ENCODE measurements around the gene MYH14. TPM values are rescaled to one million over a fixed set of nuclear protein-coding genes. Genes with fewer than 3 reads are reported as not detected.
A peak's percentile ranks its signal among the peaks of the same experiment; 100 is the strongest.

Gene MYH14
- not detected for total RNA-seq

DNA sequence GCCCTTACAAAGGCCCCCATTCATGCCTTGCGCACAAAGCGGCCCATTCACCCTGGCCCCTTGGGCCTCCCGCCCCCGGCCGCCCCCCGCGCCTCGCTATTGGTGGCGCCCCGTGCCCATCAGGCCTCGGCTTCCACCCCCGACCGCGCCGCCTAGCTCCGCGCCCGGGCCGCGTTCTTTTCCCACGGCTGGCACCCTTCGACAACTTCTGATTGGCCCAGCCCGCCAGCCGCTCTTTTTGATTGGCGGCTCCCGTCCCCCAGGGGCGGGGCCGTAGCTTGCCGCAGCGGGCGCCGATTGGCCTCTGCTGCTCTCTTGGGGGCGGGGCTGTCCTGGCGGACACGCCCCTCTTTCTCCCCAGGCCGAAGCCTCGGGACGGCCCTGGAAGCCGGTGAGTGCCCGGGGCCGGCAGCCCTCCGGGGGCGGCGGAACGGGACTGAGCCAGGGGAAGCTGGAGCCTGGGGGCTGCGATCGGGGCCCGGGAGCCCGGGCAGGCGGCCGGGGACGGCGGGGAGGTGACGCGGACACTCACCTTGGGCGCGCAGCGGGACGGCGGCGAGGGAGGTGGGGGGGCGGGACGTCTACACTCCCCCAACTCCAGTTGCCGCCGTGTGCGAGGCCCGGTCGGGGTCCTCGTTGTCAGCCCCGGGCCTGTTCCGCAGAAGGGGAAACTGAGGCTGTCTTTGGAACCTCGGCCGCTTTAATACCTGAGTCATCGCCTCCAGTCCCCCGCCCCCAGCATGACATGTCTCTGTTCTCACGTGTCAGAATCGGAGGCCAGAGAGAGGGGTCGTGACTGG, at the start of gene MYH14:
MYH14 (plus strand) TSS at position 342 of the 800 bp plus-strand sequence. CDS start 6,744 bp downstream, outside the sequence.
- no peaks in the 10 kb centered on the region for H3K4me1 Mint-ChIP-seq
- H3K36me3 Mint-ChIP-seq (ENCODE audit: low read depth): no peaks in the 10 kb centered on the region
- POLR2A ChIA-PET: no interaction called here
- DNase-seq (peak; percentile 42), ATAC-seq (peak; percentile 53)
- no peak within 1 kb of the TSS for H3K4me3 Mint-ChIP-seq
- CTCF ChIA-PET: no interaction called here
- H3K27ac Mint-ChIP-seq: no peak within 1 kb of the TSS
- H3K9me3 Mint-ChIP-seq (ENCODE audit: low read depth): no peaks in the 10 kb centered on the region
- peaks cover 48% of the 10 kb centered on the region for H3K27me3 Mint-ChIP-seq
- intact Hi-C loops (cut with DNase I, micrococcal nuclease): no loop called here

DNA sequence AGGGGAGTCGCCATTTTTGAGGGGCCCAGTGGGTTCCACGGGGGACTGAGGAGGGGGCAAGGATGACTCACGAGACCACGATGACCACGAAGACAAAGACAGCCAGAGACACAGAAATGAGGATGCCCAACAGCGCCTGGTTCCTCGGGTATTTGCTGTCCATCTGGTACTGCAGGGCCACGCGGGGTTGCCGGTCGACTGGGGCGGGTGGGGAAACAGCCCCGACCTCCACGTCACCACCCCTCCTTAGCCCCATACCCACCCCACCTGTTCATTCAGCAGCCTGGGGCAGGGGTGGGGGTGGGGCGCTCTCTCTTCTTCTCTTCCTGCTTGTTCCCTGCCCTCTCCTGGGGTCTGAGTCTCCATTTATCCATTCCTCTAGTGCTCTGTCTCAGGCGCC, 48.9 kb upstream of the MYH14 start:
- ChIA-PET CTCF (no interaction called here), POLR2A (no interaction called here)
- H3K36me3 Mint-ChIP-seq (ENCODE audit: low read depth): no peaks in the 10 kb centered on the region
- DNase-seq (no peak), ATAC-seq (no peak)
- no peak overlapping the region for H3K27ac Mint-ChIP-seq
- peaks cover 9% of the 10 kb centered on the region for H3K9me3 Mint-ChIP-seq (ENCODE audit: low read depth)
- peaks cover 20% of the 10 kb centered on the region for H3K27me3 Mint-ChIP-seq
- H3K4me3 Mint-ChIP-seq: no peak overlapping the region
- intact Hi-C loops (cut with DNase I, micrococcal nuclease): no loop called here
- H3K4me1 Mint-ChIP-seq: no peaks in the 10 kb centered on the region

DNA sequence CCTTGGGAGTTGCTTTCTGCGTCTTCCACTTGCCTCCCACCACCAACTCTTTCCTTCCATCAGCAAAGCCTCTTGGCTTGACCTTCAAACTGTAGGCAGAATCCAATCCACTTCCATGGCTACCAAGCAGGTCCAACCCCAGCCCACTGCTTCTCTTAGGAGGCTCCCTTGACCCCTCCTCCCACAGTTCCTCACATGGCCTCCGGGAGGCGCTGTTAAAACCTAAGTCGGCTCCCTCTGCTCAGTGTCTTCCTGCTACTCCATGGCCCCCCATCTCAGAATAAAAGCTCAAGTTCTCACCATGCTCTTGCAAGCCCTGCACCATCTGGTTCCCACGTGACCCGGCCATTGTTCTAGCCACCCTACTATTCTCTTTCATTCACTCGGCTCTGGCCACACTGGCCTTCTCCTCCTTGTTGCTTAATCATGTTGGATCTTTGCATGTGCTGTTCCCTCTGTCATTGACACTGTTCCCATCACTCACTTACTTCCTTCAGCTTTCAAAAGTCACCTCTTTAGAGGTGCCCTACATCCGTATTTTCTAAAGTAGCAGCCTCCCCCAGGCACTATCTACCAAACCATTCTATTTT, 47.8 kb upstream of the MYH14 start:
- no peaks in the 10 kb centered on the region for H3K36me3 Mint-ChIP-seq (ENCODE audit: low read depth)
- H3K27me3 Mint-ChIP-seq: peaks cover 20% of the 10 kb centered on the region
- POLR2A ChIA-PET: no interaction called here
- H3K27ac Mint-ChIP-seq: no peak overlapping the region
- ATAC-seq: no peak
- CTCF ChIA-PET: no interaction called here
- no peak overlapping the region for H3K4me3 Mint-ChIP-seq
- no peaks in the 10 kb centered on the region for H3K4me1 Mint-ChIP-seq
- peaks cover 9% of the 10 kb centered on the region for H3K9me3 Mint-ChIP-seq (ENCODE audit: low read depth)
- DNase-seq: peak; percentile 22
- intact Hi-C loops (cut with DNase I, micrococcal nuclease): no loop called here

DNA sequence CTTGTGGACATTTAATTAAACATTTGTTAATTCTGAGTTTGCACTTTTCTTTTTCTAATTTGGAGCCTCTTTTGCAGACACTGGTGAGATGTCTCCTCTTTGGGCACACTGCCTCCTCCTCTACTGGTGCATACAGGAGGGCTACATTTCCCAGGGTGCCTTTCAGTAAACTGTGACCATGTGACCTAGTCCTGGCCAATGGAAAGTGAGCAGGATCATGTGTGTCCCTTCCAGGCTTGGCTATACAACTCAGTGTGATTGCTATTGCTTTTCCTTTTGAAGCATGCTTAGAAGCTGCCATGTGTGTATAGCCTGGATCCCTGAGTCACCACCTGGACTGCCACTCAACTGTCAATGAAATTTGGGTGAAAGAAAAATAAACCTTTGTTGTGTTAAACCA, 44.8 kb upstream of the MYH14 start:
- Mint-ChIP-seq H3K36me3 (ENCODE audit: low read depth) (no peaks in the 10 kb centered on the region), H3K4me3 (no peak overlapping the region), H3K27ac (no peak overlapping the region), H3K9me3 (ENCODE audit: low read depth) (peaks cover 9% of the 10 kb centered on the region), H3K27me3 (peaks cover 20% of the 10 kb centered on the region), H3K4me1 (no peaks in the 10 kb centered on the region)
- ChIA-PET CTCF (no interaction called here), POLR2A (no interaction called here)
- DNase-seq (no peak), ATAC-seq (no peak)
- intact Hi-C loops (cut with DNase I, micrococcal nuclease): no loop called here

DNA sequence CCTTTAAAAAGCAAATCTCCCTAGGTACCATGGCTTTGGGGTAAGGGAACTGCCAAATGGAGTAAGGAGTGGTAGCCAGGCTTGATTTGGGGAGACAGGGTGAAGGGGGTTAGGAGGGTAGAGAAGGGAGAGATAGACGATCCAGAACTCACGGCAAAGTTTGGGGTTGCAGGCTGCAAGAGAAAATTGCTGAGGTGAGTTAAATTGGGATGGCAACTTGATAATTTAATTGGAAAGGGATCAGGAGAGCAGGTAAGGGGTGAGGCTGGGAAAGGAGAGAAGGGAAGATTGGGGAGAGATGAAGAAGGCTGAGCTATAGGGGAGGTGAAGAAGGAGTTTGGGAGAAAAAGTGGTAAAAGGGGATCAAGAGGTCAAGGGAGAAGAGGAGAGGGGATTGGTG, 44.3 kb upstream of the MYH14 start:
- CTCF ChIA-PET: interaction anchor here (0.6 kb wide), 1 partner anchor 745 kb away, joined by 3 read pairs; no protein-coding TSS in a partner anchor
- intact Hi-C loops (cut with DNase I, micrococcal nuclease): no loop called here
- ATAC-seq: no peak
- no peaks in the 10 kb centered on the region for H3K4me1 Mint-ChIP-seq
- no peak overlapping the region for H3K27ac Mint-ChIP-seq
- peaks cover 20% of the 10 kb centered on the region for H3K27me3 Mint-ChIP-seq
- POLR2A ChIA-PET: no interaction called here
- H3K36me3 Mint-ChIP-seq (ENCODE audit: low read depth): no peaks in the 10 kb centered on the region
- no peak overlapping the region for H3K4me3 Mint-ChIP-seq
- DNase-seq: no peak
- H3K9me3 Mint-ChIP-seq (ENCODE audit: low read depth): peaks cover 9% of the 10 kb centered on the region

DNA sequence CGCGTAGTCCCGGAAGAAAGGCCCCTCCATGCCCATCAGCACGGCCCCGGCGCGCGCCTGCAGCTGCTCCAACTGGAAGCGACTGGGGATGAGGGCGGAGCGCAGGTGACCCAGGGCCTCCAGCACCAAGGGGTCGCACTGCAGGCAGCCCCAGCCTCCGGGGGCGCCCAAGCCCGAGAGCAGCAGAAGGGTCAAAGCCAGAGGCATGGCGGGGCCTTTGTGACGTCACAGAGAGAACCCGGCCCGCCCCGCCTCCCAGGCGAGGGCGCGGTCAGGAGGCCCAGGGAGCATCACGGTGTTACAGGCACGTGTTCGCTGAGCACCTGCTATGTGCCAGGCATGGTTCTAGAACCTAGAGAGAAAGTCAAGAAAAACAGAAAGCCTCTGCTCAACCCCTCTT, 40.4 kb upstream of the MYH14 start, which contains the start of gene IZUMO2:
IZUMO2 (minus strand) TSS at position 294 of the 400 bp plus-strand sequence; CDS start at position 207, 87 bp downstream.
- no peaks in the 10 kb centered on the region for H3K36me3 Mint-ChIP-seq (ENCODE audit: low read depth)
- DNase-seq (peak; percentile 12), ATAC-seq (no peak)
- peaks cover 17% of the 10 kb centered on the region for H3K27me3 Mint-ChIP-seq
- ChIA-PET CTCF (no interaction called here), POLR2A (no interaction called here)
- no peak within 1 kb of the TSS for H3K4me3 Mint-ChIP-seq
- H3K4me1 Mint-ChIP-seq: no peaks in the 10 kb centered on the region
- H3K27ac Mint-ChIP-seq: no peak within 1 kb of the TSS
- intact Hi-C loops (cut with DNase I, micrococcal nuclease): no loop called here
- peaks cover 7% of the 10 kb centered on the region for H3K9me3 Mint-ChIP-seq (ENCODE audit: low read depth)

DNA sequence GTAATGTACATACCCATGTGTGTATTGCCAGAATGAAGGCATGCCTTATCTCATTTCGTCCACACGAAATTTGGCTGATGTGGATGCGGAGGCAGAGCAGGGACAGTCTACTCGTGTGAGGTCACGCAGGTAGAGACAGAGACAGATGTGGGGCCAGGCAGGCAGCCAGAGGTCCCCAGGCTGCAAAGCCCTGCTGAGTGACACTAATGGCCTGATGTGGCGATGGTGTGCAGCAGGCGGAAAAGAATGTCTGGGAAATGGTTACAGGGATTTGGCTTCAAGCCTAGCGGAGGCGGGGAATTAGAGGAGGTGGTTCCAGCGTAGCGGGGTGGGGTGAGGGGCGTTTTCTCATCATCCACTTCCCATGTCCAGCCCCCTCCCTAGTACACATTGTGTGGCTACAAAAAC, 36.1 kb upstream of the MYH14 start:
- no peak overlapping the region for H3K4me3 Mint-ChIP-seq
- POLR2A ChIA-PET: no interaction called here
- CTCF ChIA-PET: no interaction called here

DNA sequence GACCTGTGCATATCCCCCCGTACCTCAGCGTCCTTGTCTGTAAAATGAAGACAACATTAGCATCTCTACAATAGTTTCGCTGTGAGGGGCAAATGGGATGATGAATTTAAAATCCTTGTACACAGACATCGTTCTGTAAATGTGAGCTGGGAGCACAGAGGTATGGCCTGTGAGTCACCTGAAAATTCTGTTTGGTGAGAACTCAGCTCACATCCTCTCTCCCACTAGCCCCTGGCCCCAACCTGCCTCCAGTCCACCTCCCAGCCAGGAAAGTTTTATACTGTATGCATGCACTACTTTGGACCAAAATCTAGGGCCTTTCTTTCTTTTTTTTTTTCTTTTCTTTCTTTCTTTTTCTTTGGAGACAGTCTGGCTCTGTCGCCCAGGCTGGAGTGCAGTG, 31.7 kb upstream of the MYH14 start:
- peaks cover 22% of the 10 kb centered on the region for H3K27me3 Mint-ChIP-seq
- no peaks in the 10 kb centered on the region for H3K4me1 Mint-ChIP-seq
- intact Hi-C loops (cut with DNase I, micrococcal nuclease): no loop called here
- POLR2A ChIA-PET: no interaction called here
- no peaks in the 10 kb centered on the region for H3K36me3 Mint-ChIP-seq (ENCODE audit: low read depth)
- ATAC-seq: no peak
- CTCF ChIA-PET: interaction anchor here (1.2 kb wide), 1 partner anchor 86 kb away, joined by 4 read pairs; no protein-coding TSS in a partner anchor
- DNase-seq: no peak
- no peak overlapping the region for H3K27ac Mint-ChIP-seq
- H3K4me3 Mint-ChIP-seq: no peak overlapping the region
- no peaks in the 10 kb centered on the region for H3K9me3 Mint-ChIP-seq (ENCODE audit: low read depth)

More for the DNA sequence above, 36.1 kb upstream of the MYH14 start:
- Mint-ChIP-seq H3K36me3 (ENCODE audit: low read depth) (no peaks in the 10 kb centered on the region), H3K4me1 (no peaks in the 10 kb centered on the region), H3K9me3 (ENCODE audit: low read depth) (no peaks in the 10 kb centered on the region), H3K27me3 (peaks cover 16% of the 10 kb centered on the region), H3K27ac (no peak overlapping the region)
- no peak for DNase-seq
- ATAC-seq: no peak
- intact Hi-C loops (cut with DNase I, micrococcal nuclease): no loop called here

DNA sequence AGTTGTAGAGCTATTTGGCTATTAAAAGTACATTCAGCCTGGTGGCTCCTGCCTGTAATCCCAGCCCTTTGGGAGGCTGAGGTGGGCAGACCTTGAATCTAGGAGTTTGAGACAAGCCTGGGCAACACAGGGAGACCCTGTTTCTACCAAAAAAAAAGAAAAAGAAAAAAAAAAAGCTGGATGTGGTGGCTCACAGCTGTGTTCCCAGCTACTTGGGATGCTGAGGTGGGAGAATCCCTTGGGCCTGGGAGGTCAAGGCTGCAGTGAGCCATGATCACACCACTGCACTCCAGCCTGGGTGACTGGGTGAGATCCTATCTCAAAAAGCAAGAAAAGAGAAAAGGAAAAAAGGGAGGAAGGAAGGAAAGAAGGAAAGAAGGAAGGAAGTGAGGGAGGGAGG, 30.7 kb upstream of the MYH14 start:
- DNase-seq (no peak), ATAC-seq (no peak)
- Mint-ChIP-seq H3K36me3 (ENCODE audit: low read depth) (no peaks in the 10 kb centered on the region), H3K27ac (no peak overlapping the region), H3K27me3 (peaks cover 19% of the 10 kb centered on the region), H3K4me1 (no peaks in the 10 kb centered on the region), H3K4me3 (no peak overlapping the region), H3K9me3 (ENCODE audit: low read depth) (no peaks in the 10 kb centered on the region)
- POLR2A ChIA-PET: no interaction called here
- CTCF ChIA-PET: interaction anchor here (0.7 to 1.2 kb wide), 2 partner anchors 85 to 110 kb away, joined by 4 read pairs; no protein-coding TSS in a partner anchor
- intact Hi-C loops (cut with DNase I, micrococcal nuclease): no loop called here

DNA sequence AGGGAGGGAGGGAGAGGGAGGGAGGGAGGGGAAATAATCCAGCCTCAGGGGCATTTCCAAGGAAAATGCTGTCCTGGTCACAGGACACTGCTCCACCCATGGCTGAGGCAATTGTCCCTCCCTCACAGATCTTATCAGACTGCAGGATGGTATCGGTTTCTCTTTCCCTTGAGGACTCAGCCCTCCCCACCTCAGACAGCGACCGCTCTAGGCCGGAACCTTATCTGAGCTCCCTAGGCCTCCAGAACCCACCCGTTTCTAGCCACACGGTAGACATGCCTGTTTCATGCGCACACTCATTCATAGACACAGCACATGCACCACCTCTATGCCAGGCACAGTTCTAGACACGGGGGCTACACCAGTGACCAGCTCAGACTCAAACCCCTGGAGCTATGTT, 30.3 kb upstream of the MYH14 start:
- POLR2A ChIA-PET: no interaction called here
- Mint-ChIP-seq H3K4me1 (no peaks in the 10 kb centered on the region), H3K27me3 (peaks cover 19% of the 10 kb centered on the region), H3K9me3 (ENCODE audit: low read depth) (no peaks in the 10 kb centered on the region), H3K4me3 (no peak overlapping the region), H3K27ac (no peak overlapping the region), H3K36me3 (ENCODE audit: low read depth) (no peaks in the 10 kb centered on the region)
- ATAC-seq (peak; percentile 42), DNase-seq (peak; percentile 10)
- CTCF ChIA-PET: interaction anchor here (0.7 kb wide), 1 partner anchor 110 kb away, joined by 4 read pairs; no protein-coding TSS in a partner anchor
- intact Hi-C loops (cut with DNase I, micrococcal nuclease): no loop called here

DNA sequence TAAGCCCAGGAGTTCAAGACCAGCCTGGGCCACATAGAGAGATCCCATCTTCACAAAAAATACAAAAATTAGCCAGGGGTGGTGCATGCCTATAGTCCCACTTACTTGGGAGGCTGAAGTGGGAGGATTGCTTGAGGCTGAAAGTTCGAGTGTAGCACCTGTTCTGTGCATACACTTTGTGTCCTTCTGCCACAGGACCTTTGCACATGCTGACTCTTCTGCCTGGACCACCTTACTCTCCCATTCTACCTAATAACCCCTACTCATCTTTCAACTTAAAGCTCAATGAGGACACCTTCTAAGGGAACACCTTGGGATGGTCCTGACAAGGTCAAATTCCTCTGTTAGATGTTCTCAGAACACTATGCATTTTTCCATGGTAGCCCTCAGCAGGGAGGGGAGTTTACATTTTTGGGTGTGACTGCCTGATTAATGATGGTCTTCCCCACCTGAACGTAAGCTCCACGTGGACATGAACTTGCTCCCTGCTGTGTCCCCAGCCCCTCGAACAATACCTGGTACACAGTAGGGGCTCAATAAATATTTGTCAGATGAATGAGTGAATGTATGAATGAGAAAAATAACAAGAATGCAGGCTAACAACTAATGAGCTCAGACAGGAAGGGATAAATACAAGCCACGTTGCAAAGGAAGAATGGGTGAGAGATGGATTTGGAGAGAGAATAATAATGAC, 29.2 kb upstream of the MYH14 start:
- no peaks in the 10 kb centered on the region for H3K9me3 Mint-ChIP-seq (ENCODE audit: low read depth)
- peaks cover 16% of the 10 kb centered on the region for H3K27me3 Mint-ChIP-seq
- no peak overlapping the region for H3K4me3 Mint-ChIP-seq
- no peaks in the 10 kb centered on the region for H3K4me1 Mint-ChIP-seq
- ChIA-PET POLR2A (no interaction called here), CTCF (no interaction called here)
- intact Hi-C loops (cut with DNase I, micrococcal nuclease): no loop called here
- DNase-seq (no peak), ATAC-seq (no peak)
- H3K36me3 Mint-ChIP-seq (ENCODE audit: low read depth): no peaks in the 10 kb centered on the region
- no peak overlapping the region for H3K27ac Mint-ChIP-seq

DNA sequence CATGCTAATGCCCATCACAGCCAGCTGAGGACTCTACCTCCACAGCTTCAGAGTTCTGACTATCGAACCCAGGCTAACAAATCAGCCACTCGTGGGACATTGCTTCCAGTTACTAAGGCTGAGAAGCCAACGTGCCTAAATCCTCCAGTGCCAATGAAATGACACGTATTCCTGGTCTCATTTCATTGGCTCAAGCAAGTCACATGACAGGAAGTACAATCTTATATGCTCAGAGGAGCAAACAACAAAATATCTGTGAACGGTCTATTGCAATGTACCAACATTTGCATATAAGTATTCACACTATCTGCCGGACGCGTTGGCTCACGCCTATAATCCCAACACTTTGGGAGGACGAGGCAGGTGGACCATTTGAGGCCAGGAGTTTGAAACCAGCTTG, 27.5 kb upstream of the MYH14 start:
- intact Hi-C loops (cut with DNase I, micrococcal nuclease): no loop called here
- Mint-ChIP-seq H3K4me3 (no peak overlapping the region), H3K27me3 (peaks cover 18% of the 10 kb centered on the region), H3K36me3 (ENCODE audit: low read depth) (no peaks in the 10 kb centered on the region), H3K27ac (no peak overlapping the region), H3K4me1 (no peaks in the 10 kb centered on the region), H3K9me3 (ENCODE audit: low read depth) (no peaks in the 10 kb centered on the region)
- POLR2A ChIA-PET: no interaction called here
- ATAC-seq (no peak), DNase-seq (no peak)
- CTCF ChIA-PET: no interaction called here
